IPS-18c (cell line): ENCODE measurements around the gene STAMBPL1.
A peak's percentile ranks its signal among the peaks of the same experiment; 100 is the strongest.

Experiments
- H3K4me3 ChIP-seq: 2 replicates; pipeline ENCODE4 v1.7.0; 2013; ENCODE audit warnings: low read depth, mild to moderate bottlenecking, low read length, moderate library complexity; ENCODE audit not compliant: insufficient read depth
- H3K9me3 ChIP-seq: one replicate; pipeline ENCODE4 v1.6.1; 2013; ENCODE audit warnings: mild to moderate bottlenecking, low read length, moderate library complexity; ENCODE audit not compliant: control insufficient read depth, insufficient read depth

The STAMBPL1 gene

GRCh38 chr10:88851706-88852105, 28.3 kb upstream of the STAMBPL1 start, which contains the start of gene ANKRD22:
Gene ANKRD22, minus strand, starts transcription at chr10:88851844. Its CDS starts 237 bp downstream, at chr10:88851607.
- no peaks in the 10 kb centered on the region for H3K9me3 ChIP-seq

GRCh38 chr10:88852327-88852726, 27.7 kb upstream of the STAMBPL1 start:
- Histone ChIP-seq H3K4me3 (no peak overlapping the region), H3K9me3 (no peaks in the 10 kb centered on the region)

More at GRCh38 chr10:88851706-88852105, 28.3 kb upstream of the STAMBPL1 start, which contains the start of gene ANKRD22:
- H3K4me3 ChIP-seq: no peak within 1 kb of the TSS

DNA sequence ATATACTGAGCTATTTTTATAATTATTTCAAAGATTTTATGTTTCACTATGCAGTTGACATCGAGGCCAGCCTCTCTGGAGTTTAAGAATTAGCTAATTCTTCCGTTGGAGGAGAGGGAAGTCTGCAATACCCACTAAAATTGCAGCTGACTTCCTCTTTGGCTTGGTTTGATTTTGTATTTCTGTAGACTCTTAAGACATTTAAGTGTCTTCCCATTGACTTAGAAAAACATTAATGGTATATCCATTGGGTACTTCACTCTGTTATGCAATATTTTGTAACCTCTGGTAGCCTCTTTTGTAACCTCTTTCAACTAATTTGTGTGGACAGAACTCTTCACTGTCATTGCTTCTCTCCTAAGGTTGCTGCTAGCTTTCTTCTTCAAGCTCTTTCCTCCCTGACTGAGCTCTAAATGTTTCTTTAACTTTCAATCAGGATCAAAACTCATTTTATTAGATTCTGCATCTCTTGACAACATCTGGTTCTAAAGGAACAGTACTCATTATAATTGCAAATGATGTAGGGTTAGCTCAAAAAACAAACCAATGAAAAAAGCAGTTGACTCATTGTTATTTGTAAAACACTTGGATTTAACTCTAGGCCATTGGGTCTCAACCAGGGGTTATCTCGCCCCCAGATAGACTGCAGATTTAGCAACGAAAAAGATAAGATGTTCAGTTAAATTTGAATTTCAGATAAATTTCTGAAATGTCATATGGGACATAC, 26.7 kb upstream of the STAMBPL1 start:
- no peak overlapping the region for H3K4me3 ChIP-seq
- no peaks in the 10 kb centered on the region for H3K9me3 ChIP-seq

DNA sequence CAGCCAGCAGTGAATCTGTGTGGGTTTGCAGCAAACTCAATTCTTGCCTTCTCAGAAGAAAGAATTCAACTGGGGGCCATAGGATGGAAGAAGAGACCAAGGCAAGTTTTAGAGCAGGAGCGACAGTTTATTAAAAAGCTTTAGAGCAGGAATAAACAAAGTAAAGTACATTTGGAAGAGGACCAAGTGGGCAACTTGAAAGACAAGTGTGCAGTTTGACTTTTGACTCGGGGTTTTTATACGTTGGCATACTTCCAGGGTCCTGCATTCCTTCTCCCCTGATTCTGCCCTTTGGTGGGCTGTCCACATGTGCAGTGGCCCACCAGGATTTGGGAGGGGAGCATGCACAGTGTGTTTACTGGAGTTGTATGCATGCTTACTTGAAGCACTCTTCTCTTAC, 25.4 kb upstream of the STAMBPL1 start:
- no peak overlapping the region for H3K4me3 ChIP-seq
- H3K9me3 ChIP-seq: no peaks in the 10 kb centered on the region

DNA sequence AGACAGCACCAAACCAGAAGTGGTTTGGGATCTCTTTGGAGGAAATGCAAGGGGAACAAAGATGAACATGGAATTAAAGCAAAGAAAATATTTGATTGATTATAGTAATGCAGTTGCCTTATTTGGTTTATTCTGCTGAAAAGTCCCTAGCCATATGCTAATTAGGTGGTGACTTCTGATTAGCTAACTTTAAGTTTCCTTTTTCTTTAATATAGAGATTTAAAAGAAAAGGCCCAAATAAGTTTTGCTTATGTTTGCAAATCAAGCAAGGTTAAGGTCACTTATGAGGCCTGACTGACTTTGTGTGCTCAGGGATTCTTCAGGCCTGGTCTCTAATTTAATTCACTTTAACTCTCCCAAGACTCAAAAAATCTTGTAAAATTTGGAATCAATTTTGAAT, 22.2 kb upstream of the STAMBPL1 start:
- H3K4me3 ChIP-seq: no peak overlapping the region
- no peaks in the 10 kb centered on the region for H3K9me3 ChIP-seq

- no peaks in the 10 kb centered on the region for H3K9me3 ChIP-seq
- no peak overlapping the region for H3K4me3 ChIP-seq
These were observed 21.6 kb upstream of the STAMBPL1 start for GRCh38 chr10:88858491-88858890.

- no peaks in the 10 kb centered on the region for H3K9me3 ChIP-seq
- H3K4me3 ChIP-seq: no peak overlapping the region
These were observed 19.0 kb upstream of the STAMBPL1 start for GRCh38 chr10:88861036-88861435.

- H3K9me3 ChIP-seq: no peaks in the 10 kb centered on the region
- no peak overlapping the region for H3K4me3 ChIP-seq
These were observed 14.7 kb upstream of the STAMBPL1 start for GRCh38 chr10:88865281-88865876.

GRCh38 chr10:88866454-88866853, 13.6 kb upstream of the STAMBPL1 start:
- Histone ChIP-seq H3K9me3 (no peaks in the 10 kb centered on the region), H3K4me3 (no peak overlapping the region)

- no peak overlapping the region for H3K4me3 ChIP-seq
- no peaks in the 10 kb centered on the region for H3K9me3 ChIP-seq
These were observed 10.0 kb upstream of the STAMBPL1 start for GRCh38 chr10:88870089-88870488.

- H3K4me3 ChIP-seq: no peak overlapping the region
These were observed 6.3 kb upstream of the STAMBPL1 start for GRCh38 chr10:88873757-88874156.

DNA sequence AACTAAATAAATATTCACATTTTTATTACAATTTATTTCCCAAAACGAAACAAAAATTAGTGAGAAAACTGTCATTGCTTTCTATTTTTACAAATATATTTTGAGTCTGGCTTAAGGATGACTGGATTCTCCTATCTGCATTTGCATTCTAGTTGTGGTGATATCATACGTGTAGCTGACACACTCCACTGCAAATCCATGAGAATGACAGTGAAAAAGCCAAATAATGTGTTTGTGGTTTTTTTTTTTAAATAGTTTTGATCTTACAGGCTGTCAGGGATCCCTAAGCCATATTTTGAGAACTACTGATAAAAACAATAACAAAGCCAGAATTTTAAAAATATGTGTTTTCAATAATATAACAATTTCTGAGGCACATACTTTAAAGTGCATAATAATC, 5.8 kb upstream of the STAMBPL1 start:
- Histone ChIP-seq H3K9me3 (peaks cover 2% of the 10 kb centered on the region), H3K4me3 (no peak overlapping the region)

More at GRCh38 chr10:88873757-88874156, 6.3 kb upstream of the STAMBPL1 start:
- peaks cover 1% of the 10 kb centered on the region for H3K9me3 ChIP-seq

DNA sequence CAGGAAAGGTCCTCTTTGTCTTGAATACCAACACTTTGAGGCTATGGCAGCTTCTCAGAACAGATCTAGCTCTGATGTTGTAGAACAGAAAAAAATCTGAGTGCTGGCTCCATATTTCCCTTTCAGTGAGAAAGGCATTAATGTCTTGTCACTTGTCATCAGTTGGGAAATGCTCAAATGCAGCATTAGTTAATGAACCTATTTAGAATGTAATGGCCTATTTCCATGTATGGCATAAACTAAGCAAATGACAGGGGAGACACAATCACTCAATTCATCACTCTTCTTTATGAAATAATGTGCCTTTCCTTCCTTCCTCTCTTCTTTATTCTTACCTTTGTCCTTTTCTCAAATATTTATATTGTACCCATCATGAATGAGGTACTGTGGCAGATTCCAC, 5.0 kb upstream of the STAMBPL1 start:
- H3K9me3 ChIP-seq: peaks cover 2% of the 10 kb centered on the region
- no peak overlapping the region for H3K4me3 ChIP-seq

- H3K9me3 ChIP-seq: peaks cover 2% of the 10 kb centered on the region
These were observed 2.7 kb upstream of the STAMBPL1 start for GRCh38 chr10:88877298-88877697.

GRCh38 chr10:88880282-88881076, 434 bp downstream of the STAMBPL1 start:
- Histone ChIP-seq H3K4me3 (peak overlapping the region; percentile 87), H3K9me3 (peaks cover 2% of the 10 kb centered on the region)

More at GRCh38 chr10:88877298-88877697, 2.7 kb upstream of the STAMBPL1 start:
- H3K4me3 ChIP-seq: no peak overlapping the region

GRCh38 chr10:88881320-88881719, 1.3 kb downstream of the STAMBPL1 start:
- Histone ChIP-seq H3K9me3 (peaks cover 2% of the 10 kb centered on the region), H3K4me3 (peak overlapping the region; percentile 87; the same call in 1 of the 2 replicates)

DNA sequence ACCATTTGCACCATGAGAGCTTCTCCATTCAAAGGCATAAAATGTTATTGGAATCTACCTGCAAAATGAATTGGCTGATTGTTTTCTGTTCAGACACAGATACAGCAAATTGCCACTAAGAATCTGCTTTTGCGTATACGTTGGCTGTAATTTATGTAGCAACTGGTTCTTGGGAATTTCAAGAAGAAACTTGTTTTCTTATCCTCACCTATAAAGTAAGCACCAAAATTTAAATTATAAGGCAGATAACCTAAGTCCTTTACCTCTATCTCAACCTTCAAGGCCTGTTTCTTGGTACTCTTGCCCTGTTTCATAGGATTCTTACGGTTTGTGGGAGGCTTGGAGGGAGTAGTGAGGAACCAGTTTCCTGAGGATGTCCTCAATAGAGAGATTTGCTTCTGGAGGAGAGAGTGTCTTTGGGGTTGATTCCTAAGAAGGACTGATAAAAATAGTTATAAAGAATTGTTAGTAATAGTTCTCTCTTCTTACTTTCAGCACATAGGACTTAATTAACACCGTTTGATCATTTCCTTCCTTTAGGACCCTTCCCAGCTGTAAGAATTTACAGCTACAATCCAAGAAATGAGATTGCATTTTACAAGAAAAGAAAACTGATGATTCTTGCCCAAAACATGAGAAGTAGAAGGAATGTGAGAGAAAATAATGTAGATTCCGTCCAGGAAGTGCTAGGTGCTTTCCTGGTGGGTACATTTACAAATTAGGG, 2.0 kb downstream of the STAMBPL1 start:
- peaks cover 2% of the 10 kb centered on the region for H3K9me3 ChIP-seq
- no peak overlapping the region for H3K4me3 ChIP-seq
